ENCODE measurements around the gene ABTB2.
"Not testable (repeated sequence)": the region's sequence is repeated elsewhere in the genome, so short reads cannot be mapped to it uniquely, and the experiment has no call there.

Gene ABTB2

GRCh38 chr11:34182921-34183685 is 174.7 kb downstream of the ABTB2 start:
- H3K4me3 Mint-ChIP-seq, result no peak overlapping the region
- H3K27me3 Mint-ChIP-seq, result no peaks in the 10 kb centered on the region

GRCh38 chr11:34182425-34182824 is 175.4 kb downstream of the ABTB2 start:
- ATAC-seq (no peak), DNase-seq (no peak)
- no peaks in the 10 kb centered on the region for H3K9me3 Mint-ChIP-seq
- H3K4me1 Mint-ChIP-seq, result peaks cover 36% of the 10 kb centered on the region
- H3K27ac Mint-ChIP-seq, result no peak overlapping the region
- no peaks in the 10 kb centered on the region for H3K27me3 Mint-ChIP-seq
- no peaks in the 10 kb centered on the region for H3K36me3 Mint-ChIP-seq (ENCODE audit: low read depth)
- no peak overlapping the region for H3K4me3 Mint-ChIP-seq

More at GRCh38 chr11:34182921-34183685, 174.7 kb downstream of the ABTB2 start:
- peak; percentile 63 for ATAC-seq
- Mint-ChIP-seq H3K4me1 (peaks cover 33% of the 10 kb centered on the region), H3K9me3 (no peaks in the 10 kb centered on the region), H3K27ac (no peak overlapping the region), H3K36me3 (ENCODE audit: low read depth) (no peaks in the 10 kb centered on the region)
- no peak for DNase-seq

- no peak overlapping the region for H3K27ac Mint-ChIP-seq
- ATAC-seq (no peak), DNase-seq (no peak)
- H3K27me3 Mint-ChIP-seq, result no peaks in the 10 kb centered on the region
- no peaks in the 10 kb centered on the region for H3K36me3 Mint-ChIP-seq (ENCODE audit: low read depth)
- no peak overlapping the region for H3K4me3 Mint-ChIP-seq
- peaks cover 36% of the 10 kb centered on the region for H3K4me1 Mint-ChIP-seq
- H3K9me3 Mint-ChIP-seq, result no peaks in the 10 kb centered on the region
Observed at GRCh38 chr11:34181856-34182405, 175.9 kb downstream of the ABTB2 start.

- H3K36me3 Mint-ChIP-seq (ENCODE audit: low read depth), result no peaks in the 10 kb centered on the region
- H3K4me3 Mint-ChIP-seq, result no peak overlapping the region
- H3K9me3 Mint-ChIP-seq, result no peaks in the 10 kb centered on the region
- H3K4me1 Mint-ChIP-seq, result peaks cover 38% of the 10 kb centered on the region
- H3K27ac Mint-ChIP-seq, result no peak overlapping the region
- H3K27me3 Mint-ChIP-seq, result peaks cover 1% of the 10 kb centered on the region
- DNase-seq, result no peak
- ATAC-seq, result no peak
Observed at GRCh38 chr11:34181251-34181650, 176.6 kb downstream of the ABTB2 start.

GRCh38 chr11:34180814-34181165 is 177.0 kb downstream of the ABTB2 start:
- H3K27me3 Mint-ChIP-seq; H3K4me3 Mint-ChIP-seq; DNase-seq; H3K9me3 Mint-ChIP-seq; ATAC-seq; H3K36me3 Mint-ChIP-seq (ENCODE audit: low read depth): not testable (repeated sequence)
- peaks cover 40% of the 10 kb centered on the region for H3K4me1 Mint-ChIP-seq
- H3K27ac Mint-ChIP-seq, result peak overlapping the region; percentile 46

GRCh38 chr11:34180040-34180813 is 177.6 kb downstream of the ABTB2 start:
- peaks cover 45% of the 10 kb centered on the region for H3K4me1 Mint-ChIP-seq
- peak; percentile 57 for ATAC-seq
- H3K27ac Mint-ChIP-seq, result no peak overlapping the region

GRCh38 chr11:34179026-34179675 is 178.7 kb downstream of the ABTB2 start:
- Mint-ChIP-seq H3K36me3 (ENCODE audit: low read depth) (no peaks in the 10 kb centered on the region), H3K9me3 (no peaks in the 10 kb centered on the region), H3K4me1 (peaks cover 53% of the 10 kb centered on the region), H3K4me3 (no peak overlapping the region), H3K27ac (no peak overlapping the region), H3K27me3 (peaks cover 2% of the 10 kb centered on the region)
- no peak for ATAC-seq
- no peak for DNase-seq

More at GRCh38 chr11:34180040-34180813, 177.6 kb downstream of the ABTB2 start:
- Mint-ChIP-seq H3K27me3 (peaks cover 2% of the 10 kb centered on the region), H3K36me3 (ENCODE audit: low read depth) (no peaks in the 10 kb centered on the region), H3K4me3 (no peak overlapping the region), H3K9me3 (no peaks in the 10 kb centered on the region)
- no peak for DNase-seq

GRCh38 chr11:34178209-34178821 is 179.5 kb downstream of the ABTB2 start:
- DNase-seq (no peak), ATAC-seq (no peak)
- H3K27ac Mint-ChIP-seq, result no peak overlapping the region
- no peak overlapping the region for H3K4me3 Mint-ChIP-seq
- H3K4me1 Mint-ChIP-seq, result peaks cover 53% of the 10 kb centered on the region
- no peaks in the 10 kb centered on the region for H3K36me3 Mint-ChIP-seq (ENCODE audit: low read depth)
- H3K9me3 Mint-ChIP-seq, result no peaks in the 10 kb centered on the region
- H3K27me3 Mint-ChIP-seq, result peaks cover 2% of the 10 kb centered on the region

- Mint-ChIP-seq H3K4me1 (peaks cover 41% of the 10 kb centered on the region), H3K9me3 (no peaks in the 10 kb centered on the region), H3K27ac (no peak overlapping the region), H3K4me3 (no peak overlapping the region), H3K27me3 (peaks cover 6% of the 10 kb centered on the region), H3K36me3 (ENCODE audit: low read depth) (no peaks in the 10 kb centered on the region)
- no peak for ATAC-seq
- no peak for DNase-seq
Observed at GRCh38 chr11:34176751-34177209, 181.0 kb downstream of the ABTB2 start.

- ATAC-seq (no peak), DNase-seq (no peak)
- Mint-ChIP-seq H3K4me1 (peaks cover 29% of the 10 kb centered on the region), H3K4me3 (no peak overlapping the region), H3K27me3 (peaks cover 9% of the 10 kb centered on the region), H3K9me3 (no peaks in the 10 kb centered on the region), H3K27ac (no peak overlapping the region), H3K36me3 (ENCODE audit: low read depth) (peaks cover 2% of the 10 kb centered on the region)
Observed at GRCh38 chr11:34175284-34176019, 182.4 kb downstream of the ABTB2 start.

- Mint-ChIP-seq H3K4me3 (no peak overlapping the region), H3K27ac (no peak overlapping the region), H3K4me1 (peaks cover 24% of the 10 kb centered on the region), H3K9me3 (no peaks in the 10 kb centered on the region), H3K36me3 (ENCODE audit: low read depth) (peaks cover 2% of the 10 kb centered on the region), H3K27me3 (peaks cover 9% of the 10 kb centered on the region)
- DNase-seq (peak; percentile 90), ATAC-seq (peak; percentile 99)
Observed at GRCh38 chr11:34174412-34175041, 183.3 kb downstream of the ABTB2 start.

GRCh38 chr11:34173050-34173449 is 184.8 kb downstream of the ABTB2 start:
- Mint-ChIP-seq H3K4me1 (peaks cover 23% of the 10 kb centered on the region), H3K36me3 (ENCODE audit: low read depth) (peaks cover 2% of the 10 kb centered on the region), H3K4me3 (no peak overlapping the region), H3K9me3 (no peaks in the 10 kb centered on the region), H3K27me3 (peaks cover 9% of the 10 kb centered on the region), H3K27ac (no peak overlapping the region)
- DNase-seq (no peak), ATAC-seq (no peak)

GRCh38 chr11:34169686-34170085 is 188.1 kb downstream of the ABTB2 start:
- no peak overlapping the region for H3K27ac Mint-ChIP-seq
- H3K9me3 Mint-ChIP-seq, result no peaks in the 10 kb centered on the region
- H3K27me3 Mint-ChIP-seq, result peaks cover 6% of the 10 kb centered on the region
- peaks cover 2% of the 10 kb centered on the region for H3K36me3 Mint-ChIP-seq (ENCODE audit: low read depth)
- DNase-seq (no peak), ATAC-seq (no peak)
- H3K4me3 Mint-ChIP-seq, result no peak overlapping the region
- H3K4me1 Mint-ChIP-seq, result peaks cover 7% of the 10 kb centered on the region
